Purkinje cell (primary cell): Measurements from ENCODE around the gene DEPP1. TPM values are rescaled to one million over a fixed set of nuclear protein-coding genes. Genes with fewer than 3 reads are reported as not detected.

Experiments used
- polyA plus RNA-seq: library from polyadenylated mRNA; unstranded; fragments of >200 nt; fragmentation: Nextera tagmentation; gene quantifications from 2 replicates; pipeline ENCODE4 v1.2.1, GENCODE V29; 2014

DEPP1 gene, protein sequence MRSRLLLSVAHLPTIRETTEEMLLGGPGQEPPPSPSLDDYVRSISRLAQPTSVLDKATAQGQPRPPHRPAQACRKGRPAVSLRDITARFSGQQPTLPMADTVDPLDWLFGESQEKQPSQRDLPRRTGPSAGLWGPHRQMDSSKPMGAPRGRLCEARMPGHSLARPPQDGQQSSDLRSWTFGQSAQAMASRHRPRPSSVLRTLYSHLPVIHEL
- 9.9 and 16.9 TPM in 2 replicates for polyA plus RNA-seq

DNA sequence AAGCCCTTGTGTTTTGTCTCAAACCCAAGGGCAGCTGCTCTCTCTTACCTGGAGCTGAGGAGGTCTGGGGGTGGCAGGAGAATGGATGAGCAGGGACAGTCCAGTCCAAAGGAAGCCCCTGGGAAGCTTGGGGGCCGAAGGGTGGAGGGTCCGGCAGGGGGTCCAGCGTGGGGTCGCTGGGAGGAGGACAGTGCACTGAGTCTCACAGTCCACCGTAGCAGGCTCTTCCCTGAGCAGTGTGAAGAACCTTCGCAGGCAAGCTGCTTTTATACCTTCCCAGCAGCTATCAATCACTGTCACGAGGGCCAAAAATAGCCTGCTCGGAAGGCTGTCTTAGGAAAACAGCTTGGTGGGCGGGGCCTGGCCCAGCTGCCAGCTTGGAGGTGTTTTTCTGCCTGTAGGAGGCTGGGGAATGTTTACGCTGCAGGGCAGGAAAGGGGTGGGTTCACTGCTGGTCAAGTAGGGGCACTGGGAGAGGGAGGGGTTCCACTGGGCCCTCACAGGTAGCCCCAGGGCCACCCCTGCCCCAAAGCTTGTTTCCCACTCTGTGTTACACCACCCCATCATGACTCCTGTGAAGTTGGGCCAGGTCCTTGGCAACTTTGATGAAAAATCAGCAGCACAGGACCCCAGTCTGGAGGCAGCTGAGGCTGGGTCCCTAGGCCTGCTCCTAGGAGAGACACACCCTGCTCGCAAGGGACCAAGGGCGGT lies at the start of gene DEPP1:
Gene DEPP1, minus strand, starts transcription at position 240 of the 711 bp plus-strand sequence. CDS start 779 bp downstream, outside the sequence.

DNA sequence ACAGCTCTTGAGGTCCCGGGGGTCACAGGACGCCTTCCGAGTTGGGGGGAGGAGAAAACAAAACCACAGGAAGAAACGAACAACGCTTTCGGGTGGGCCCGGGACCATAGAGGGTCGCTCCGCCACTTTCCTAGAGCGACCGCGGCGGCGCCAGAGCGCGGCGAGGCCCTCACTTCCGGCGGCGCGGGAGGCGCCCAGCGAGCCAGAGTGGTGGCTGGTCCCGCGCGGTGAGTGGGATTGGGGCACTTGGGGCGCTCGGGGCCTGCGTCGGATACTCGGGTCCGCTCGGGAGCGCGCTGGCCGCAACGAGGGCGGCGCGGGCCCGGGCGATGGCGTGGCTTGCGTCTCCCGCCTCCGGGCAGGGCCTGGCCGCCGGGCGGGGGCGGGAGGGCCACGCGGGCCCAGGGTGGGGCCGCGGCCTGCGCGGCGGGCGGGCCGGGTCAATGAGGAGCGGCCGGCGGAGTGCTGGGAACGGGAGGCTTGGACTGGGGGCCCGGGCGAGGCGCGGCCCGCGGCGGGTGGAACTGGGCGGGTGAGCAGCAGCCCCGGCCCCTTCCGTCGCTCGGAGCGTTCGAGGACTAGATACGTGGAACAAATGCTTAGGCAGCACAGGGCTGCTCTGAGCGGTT lies 22.3 kb upstream of the DEPP1 start, which contains the start of gene ZNF22:
Gene ZNF22, plus strand, starts transcription at position 172 of the 629 bp plus-strand sequence. CDS start 2,446 bp downstream, outside the sequence.

DNA sequence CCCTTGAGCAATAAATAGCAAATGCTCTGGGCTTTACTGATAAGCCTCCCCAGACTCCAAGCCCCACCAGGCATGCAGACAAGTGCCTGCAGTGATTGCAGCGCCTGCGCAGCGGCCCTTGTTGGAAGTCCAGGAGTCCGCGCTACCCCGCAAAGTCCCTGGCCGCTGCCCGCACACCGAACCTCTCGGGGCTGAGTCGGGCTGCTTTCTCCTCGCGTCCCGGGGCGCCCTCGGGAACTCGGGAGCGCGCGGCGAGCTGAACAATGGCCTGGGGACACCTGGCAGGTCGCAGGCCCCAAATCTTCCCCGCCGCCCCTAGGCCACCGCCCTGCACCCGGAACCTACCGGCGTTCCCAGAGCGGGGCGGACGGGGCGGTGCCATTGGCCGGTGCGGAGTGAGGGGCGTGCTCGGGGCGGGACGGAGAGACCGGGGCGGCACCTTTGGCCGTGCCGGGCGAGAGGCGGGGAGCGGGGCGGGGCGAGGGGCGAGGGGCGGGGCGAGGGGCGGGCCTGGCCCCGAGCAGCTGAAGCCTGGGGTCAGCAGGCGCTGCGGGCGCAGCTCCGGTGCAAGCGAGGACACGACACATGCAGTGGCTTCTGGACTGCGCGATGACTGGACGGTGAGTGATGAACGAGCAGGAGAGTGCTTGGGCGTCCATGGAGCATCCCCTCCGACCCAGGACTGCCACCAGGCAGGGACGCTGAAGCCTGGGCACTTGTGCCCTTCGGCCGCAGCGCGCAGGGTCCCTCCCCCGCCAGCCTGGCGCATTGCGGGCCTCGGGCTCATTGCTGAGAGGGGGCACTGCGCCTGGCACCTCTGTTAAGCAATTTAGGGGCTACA lies 19.1 kb downstream of the DEPP1 start, which contains the start of gene RASSF4:
Gene RASSF4, plus strand, starts transcription at position 556 of the 841 bp plus-strand sequence. CDS start 10,401 bp downstream, outside the sequence.

Other genes starting within 250 kb of the DEPP1 start
- gene TMEM72, start 67.5 kb downstream of the DEPP1 start, polyA plus RNA-seq, result 12.5 and 22.1 TPM in 2 replicates
- gene RASSF4, start 19.0 kb downstream of the DEPP1 start, polyA plus RNA-seq, result 33.0 and 33.3 TPM in 2 replicates
- 17.6 and 18.5 TPM in 2 replicates for gene ZNF22, start 22.1 kb upstream of the DEPP1 start, polyA plus RNA-seq